ENCODE measurements around the gene BRSK2. TPM values are rescaled to one million over a fixed set of nuclear protein-coding genes. Genes with fewer than 3 reads are reported as not detected.

BRSK2 gene
- total and polyA plus RNA-seq, 5 donors, result 0.61 to 2.3 (median 2.1) TPM

DNA sequence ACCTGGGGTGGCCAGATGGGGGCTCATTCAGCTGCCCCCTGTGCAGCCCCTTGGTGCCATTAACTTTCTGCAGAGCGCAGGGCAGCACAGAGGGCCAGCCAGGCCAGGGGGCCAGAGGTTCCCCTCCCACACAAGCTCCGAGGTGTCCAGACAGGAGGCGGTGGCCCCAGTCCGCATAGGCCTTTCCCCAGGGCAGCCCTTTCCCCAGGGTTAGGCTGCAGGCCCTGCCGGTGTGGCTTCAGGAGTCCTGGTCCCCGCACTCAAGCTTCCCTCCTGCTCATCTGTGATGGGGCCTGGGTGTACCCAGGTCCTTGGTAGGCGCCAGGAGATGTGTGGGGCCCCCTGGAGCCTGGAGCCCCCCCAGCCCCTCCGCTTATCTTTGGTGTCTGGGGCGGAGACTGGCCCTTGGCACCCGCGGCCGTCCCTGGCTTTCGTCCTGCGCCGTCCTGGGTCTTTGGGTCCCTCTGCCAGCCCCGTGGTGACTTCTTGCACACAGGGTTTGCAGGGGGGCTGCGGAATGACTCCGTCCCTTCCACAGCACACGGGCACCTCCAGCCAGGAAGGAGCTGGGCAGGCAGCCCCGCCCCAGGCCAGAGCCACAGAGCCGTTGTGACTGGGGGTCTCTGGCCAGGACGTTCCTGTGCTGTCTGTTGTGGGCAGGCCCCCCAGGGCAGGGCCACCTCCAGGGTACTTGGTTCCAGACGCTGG, 8.9 kb downstream of the BRSK2 start:
- intact Hi-C loops (cut with DNase I), result no loop called here
- Histone ChIP-seq H3K27me3 (ENCODE audit: control insufficient read depth, insufficient read depth) (no peaks in the 10 kb centered on the region), H3K4me1 (ENCODE audit: control insufficient read depth, insufficient read depth, low read length) (no peaks in the 10 kb centered on the region), H3K4me3 (ENCODE audit: low read length) (no peak overlapping the region), H3K27ac (ENCODE audit: low read length) (no peak overlapping the region), H3K9me3 (ENCODE audit: control insufficient read depth, low read length) (no peaks in the 10 kb centered on the region)
- ATAC-seq, result no peak
- 70% methylated on average over 23 of the region's 23 CpGs for WGBS
- peak; percentile 5 to 45 (median 44) for DNase-seq

DNA sequence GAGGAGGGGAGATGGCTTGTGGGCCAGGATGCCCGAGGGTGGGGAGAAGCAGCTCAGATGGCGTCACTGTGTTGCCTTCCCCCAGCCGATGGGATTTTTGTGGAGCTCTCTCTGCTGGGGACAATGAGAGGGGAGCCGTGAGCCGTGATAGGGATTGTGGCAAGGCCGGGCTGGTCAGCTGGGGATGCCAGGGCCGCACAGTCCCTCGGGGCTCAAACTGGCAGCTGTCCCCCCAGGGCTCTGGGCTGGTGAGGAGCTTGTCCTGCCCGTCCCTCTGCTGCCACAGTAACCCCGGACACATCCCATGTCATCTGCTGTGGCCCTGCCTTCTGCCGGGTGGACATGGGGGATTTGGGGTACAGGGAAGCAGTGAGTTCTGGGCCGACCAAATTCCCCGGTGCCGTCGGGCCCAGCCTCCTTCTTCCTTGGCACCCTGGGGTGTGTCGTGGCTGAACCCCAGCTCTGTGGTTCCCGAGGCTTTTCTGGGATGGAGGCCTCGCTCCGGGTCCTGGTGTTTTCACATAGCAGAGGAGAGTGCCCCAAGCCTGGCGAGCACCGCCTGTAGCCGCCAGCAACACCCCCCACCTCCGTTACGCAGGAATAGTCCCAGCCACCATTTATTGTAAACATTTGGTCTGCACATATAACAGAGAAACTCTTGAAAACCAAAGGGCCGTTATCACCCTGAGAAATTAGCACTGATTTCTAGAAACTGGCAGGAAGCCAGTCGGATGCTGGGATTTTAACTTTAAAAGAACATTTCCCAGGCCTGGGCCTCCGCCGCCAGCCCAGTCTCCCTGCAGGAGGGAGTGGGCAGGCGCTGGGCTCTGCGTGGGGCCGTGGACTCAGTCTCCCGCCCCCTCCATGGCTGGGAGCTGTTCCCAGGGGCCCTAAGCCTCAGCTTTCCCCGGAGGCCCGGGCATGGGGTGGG, 9.9 kb downstream of the BRSK2 start:
- DNase-seq, result peak; percentile 13 to 46 (median 38)
- Histone ChIP-seq H3K4me1 (ENCODE audit: control insufficient read depth, insufficient read depth, low read length) (no peaks in the 10 kb centered on the region), H3K27me3 (ENCODE audit: control insufficient read depth, insufficient read depth) (no peaks in the 10 kb centered on the region), H3K9me3 (ENCODE audit: control insufficient read depth, low read length) (no peaks in the 10 kb centered on the region), H3K4me3 (ENCODE audit: low read length) (no peak overlapping the region), H3K27ac (ENCODE audit: low read length) (no peak overlapping the region)
- intact Hi-C loops (cut with DNase I), result no loop called here
- 60% methylated on average over 34 of the region's 34 CpGs for WGBS
- no peak for ATAC-seq

DNA sequence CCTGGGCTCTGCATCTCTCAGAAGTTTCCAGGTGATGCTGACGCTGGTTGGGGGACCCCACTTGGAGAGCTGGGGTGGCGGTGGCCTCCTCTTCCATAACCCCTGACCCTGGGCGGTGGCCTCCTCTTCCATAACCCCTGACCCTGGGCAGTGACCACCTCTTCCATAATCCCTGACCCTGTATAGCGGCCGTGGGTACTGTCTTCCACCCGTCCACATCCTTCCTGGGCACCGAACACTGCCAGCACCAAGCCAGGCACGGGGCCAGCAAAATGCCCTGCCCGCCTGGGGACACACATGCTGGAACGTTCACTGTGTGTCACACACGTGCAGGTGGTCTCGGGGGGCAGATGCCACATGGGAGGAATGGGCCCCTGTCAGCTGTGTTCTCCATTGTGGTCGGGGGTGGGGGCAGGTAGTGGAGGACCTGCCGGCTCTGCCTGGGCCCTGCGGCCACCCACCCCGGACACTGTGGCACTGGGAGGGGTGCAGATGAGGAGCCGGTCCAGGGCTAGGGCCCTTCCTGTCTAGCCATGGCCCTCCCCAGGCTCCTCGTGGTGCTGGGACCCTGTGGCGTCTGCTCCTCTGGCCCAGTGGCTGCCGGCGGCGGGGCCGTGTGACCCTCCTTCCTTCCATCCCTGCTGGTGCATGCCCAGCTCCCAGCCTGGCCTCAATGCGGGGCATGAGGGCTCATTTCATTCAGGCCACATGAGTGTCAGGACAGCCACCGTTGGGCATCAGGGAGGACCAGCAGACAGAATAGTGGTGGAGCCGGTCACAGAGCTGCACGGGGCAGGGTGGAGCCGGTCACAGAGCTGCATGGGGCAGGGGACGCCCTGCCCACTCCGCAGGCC, 10.8 kb downstream of the BRSK2 start:
- Histone ChIP-seq H3K4me3 (ENCODE audit: low read length) (no peak overlapping the region), H3K9me3 (ENCODE audit: control insufficient read depth, low read length) (no peaks in the 10 kb centered on the region), H3K27me3 (ENCODE audit: control insufficient read depth, insufficient read depth) (no peaks in the 10 kb centered on the region), H3K27ac (ENCODE audit: low read length) (no peak overlapping the region), H3K4me1 (ENCODE audit: control insufficient read depth, insufficient read depth, low read length) (no peaks in the 10 kb centered on the region)
- DNase-seq (peak; percentile 13 to 44 (median 42)), ATAC-seq (no peak)
- 79% methylated on average over 30 of the region's 30 CpGs for WGBS
- intact Hi-C loops (cut with DNase I), result no loop called here

DNA sequence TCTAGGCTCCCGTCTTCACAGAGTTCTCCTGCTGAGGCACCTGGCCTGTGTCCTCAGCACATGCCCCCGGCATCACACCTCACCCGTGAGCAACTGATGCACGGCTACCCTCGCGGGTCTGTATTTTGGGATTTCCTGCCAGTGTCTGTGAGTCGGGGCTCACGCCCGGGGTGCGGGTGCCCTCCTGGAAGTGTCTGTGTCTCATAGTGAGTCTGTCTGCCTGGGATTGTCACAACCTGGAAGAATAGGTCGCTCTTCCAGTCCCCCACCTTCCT, 11.4 kb downstream of the BRSK2 start:
- Histone ChIP-seq H3K4me1 (ENCODE audit: control insufficient read depth, insufficient read depth, low read length) (no peaks in the 10 kb centered on the region), H3K27ac (ENCODE audit: low read length) (no peak overlapping the region), H3K4me3 (ENCODE audit: low read length) (no peak overlapping the region), H3K27me3 (ENCODE audit: control insufficient read depth, insufficient read depth) (no peaks in the 10 kb centered on the region), H3K9me3 (ENCODE audit: control insufficient read depth, low read length) (no peaks in the 10 kb centered on the region)
- intact Hi-C loops (cut with DNase I), result no loop called here
- peak in 2 of 3 donors; percentile 42 to 44 for DNase-seq
- ATAC-seq, result no peak
- 82% methylated on average over 11 of the region's 11 CpGs for WGBS

DNA sequence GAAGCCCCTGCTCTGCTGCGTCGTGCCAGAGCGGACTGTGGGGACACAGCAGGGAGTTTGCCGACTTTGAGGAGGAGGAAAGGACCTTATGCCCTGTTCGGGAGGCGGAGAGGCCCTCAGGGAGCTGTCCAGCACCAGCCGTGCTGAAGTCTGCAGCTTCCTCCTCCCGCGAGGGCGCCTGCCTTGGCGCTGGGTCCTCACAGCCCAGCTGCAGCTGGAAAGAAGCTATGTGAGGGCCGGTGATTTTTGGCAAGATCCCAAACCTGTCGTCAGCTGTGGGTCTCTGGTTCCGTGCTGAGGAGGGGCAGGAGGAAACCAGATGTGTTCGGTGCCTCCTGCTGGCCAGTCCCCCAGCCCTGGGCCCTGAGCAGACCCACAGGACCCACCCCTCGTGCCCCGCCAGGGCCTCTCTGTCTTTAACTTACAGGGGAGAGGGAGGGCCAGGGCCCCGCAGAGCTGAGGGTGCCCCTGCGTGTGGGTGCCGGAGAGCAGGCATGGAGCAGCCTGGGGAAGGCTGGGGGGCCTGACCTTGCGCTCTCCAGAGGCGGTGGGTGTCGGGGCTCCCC, 12.0 kb downstream of the BRSK2 start:
- DNase-seq (peak; percentile 77 to 90 (median 89)), ATAC-seq (peak; percentile 42 to 59)
- H3K27ac ChIP-seq (ENCODE audit: low read length), result no peak overlapping the region
- intact Hi-C loops (cut with DNase I), result no loop called here
- no peaks in the 10 kb centered on the region for H3K4me1 ChIP-seq (ENCODE audit: control insufficient read depth, insufficient read depth, low read length)
- 23% methylated on average over 23 of the region's 23 CpGs for WGBS
- H3K27me3 ChIP-seq (ENCODE audit: control insufficient read depth, insufficient read depth), result no peaks in the 10 kb centered on the region
- H3K9me3 ChIP-seq (ENCODE audit: control insufficient read depth, low read length), result no peaks in the 10 kb centered on the region
- no peak overlapping the region for H3K4me3 ChIP-seq (ENCODE audit: low read length)

DNA sequence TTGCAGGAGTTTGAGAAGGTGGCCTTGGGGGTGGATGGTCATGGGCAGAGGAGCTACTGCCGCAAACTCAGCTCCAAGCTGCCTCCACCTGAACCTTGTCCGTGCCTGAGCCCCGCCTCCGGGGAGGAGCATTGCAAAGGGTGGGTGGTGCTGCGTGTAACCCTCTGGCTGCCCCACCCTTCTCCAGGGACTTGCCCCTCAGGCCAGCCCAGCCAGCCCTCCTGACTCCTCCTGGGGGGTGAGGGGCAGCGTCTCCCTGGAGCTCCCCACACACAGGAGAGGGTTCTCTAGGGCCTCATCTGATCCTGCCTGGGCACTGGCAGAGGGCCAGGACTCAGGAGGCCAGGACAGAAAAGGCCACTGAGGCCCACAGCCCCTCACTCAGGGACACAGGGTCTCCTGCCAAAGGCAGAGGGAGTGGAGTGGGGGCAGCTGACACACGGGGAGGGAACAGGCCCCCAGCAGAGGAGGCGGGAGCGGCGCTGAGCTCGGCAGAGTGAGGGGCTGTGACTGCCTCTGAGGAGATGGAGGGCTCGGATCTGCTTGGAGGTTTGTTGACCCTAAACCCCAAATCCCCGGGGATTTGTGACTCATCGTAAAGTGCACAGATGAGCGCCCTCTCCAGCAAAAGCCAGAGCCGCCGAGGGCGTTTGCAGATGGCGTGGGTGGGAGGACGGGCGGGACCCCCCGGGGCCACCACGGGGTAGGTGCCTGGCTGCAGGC, 12.8 kb downstream of the BRSK2 start:
- 69% methylated on average over 23 of the region's 23 CpGs for WGBS
- no peaks in the 10 kb centered on the region for H3K27me3 ChIP-seq (ENCODE audit: control insufficient read depth, insufficient read depth)
- no peak overlapping the region for H3K4me3 ChIP-seq (ENCODE audit: low read length)
- no peaks in the 10 kb centered on the region for H3K9me3 ChIP-seq (ENCODE audit: control insufficient read depth, low read length)
- peak in 2 of 3 donors; percentile 39 to 44 for DNase-seq
- H3K4me1 ChIP-seq (ENCODE audit: control insufficient read depth, insufficient read depth, low read length), result no peaks in the 10 kb centered on the region
- H3K27ac ChIP-seq (ENCODE audit: low read length), result no peak overlapping the region
- intact Hi-C loops (cut with DNase I), result no loop called here
- no peak for ATAC-seq

DNA sequence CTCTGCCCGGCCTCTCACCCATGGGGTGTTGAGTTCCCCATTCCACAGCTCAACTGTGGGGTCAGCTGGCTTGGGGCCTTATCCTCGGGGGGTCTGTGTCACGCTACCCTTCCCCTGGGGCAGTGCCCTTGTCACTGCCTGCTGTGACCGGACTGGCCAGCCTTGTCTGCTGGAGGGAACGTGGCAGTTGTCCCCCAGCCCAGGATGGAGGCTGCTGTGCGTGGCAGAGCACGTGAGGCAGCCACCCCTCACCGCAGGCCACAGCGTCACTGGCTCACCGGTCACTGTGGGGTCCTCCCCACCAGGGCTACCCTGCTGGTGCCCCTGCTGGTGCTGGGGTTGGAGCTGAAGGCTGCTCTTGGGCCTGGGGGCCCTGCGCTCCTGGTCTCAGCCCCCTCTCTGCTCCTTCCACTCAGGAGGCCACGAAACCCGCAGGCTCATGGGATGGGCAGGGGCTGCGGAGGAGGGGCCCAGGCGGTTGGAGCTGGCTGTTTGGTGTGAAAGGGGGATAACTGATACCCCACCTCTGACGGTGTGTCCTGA, 13.4 kb downstream of the BRSK2 start:
- peak in 2 of 3 donors; percentile 34 to 47 for DNase-seq
- no peak for ATAC-seq
- H3K27me3 ChIP-seq (ENCODE audit: control insufficient read depth, insufficient read depth), result no peaks in the 10 kb centered on the region
- H3K4me1 ChIP-seq (ENCODE audit: control insufficient read depth, insufficient read depth, low read length), result no peaks in the 10 kb centered on the region
- no peak overlapping the region for H3K27ac ChIP-seq (ENCODE audit: low read length)
- no peak overlapping the region for H3K4me3 ChIP-seq (ENCODE audit: low read length)
- 86% methylated on average over 16 of the region's 16 CpGs for WGBS
- intact Hi-C loops (cut with DNase I), result no loop called here
- no peaks in the 10 kb centered on the region for H3K9me3 ChIP-seq (ENCODE audit: control insufficient read depth, low read length)

DNA sequence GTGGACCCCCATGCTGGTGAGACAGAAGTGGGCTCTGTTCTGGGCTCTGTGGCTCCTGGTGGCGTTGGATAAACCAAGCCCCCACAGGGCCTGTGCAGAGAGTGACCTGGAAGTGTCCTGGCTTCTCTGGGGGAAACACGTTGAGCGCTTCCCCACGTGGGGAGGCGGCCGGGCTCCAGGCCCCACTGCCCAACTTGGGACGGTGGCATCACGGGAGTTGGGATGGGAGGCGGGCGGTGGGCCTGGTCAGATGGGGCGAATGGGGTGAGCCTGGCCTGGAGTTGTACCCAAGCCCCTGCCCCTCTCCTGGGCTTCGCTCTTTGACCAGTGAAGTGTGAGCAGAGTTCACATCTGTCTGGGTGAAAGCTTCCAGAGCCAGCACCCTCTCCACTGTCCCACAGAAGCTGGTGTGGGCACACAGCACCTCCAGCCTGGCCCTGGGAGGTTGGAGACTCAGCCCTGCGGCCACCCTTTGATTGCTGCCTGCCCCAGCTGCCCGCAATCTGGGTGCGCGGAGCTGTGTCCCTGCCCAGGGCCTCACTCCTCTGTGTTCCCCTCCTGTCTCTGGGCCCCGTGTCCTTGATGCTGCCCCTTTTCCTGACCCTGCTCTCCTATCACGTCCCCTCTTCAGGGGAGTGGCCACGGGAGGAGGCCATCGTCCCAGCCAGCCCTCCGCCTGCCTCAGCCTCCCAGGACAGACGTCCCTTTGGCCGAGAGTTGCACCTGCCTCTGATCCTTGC, 14.2 kb downstream of the BRSK2 start:
- intact Hi-C loops (cut with DNase I), result no loop called here
- Histone ChIP-seq H3K9me3 (ENCODE audit: control insufficient read depth, low read length) (no peaks in the 10 kb centered on the region), H3K4me3 (ENCODE audit: low read length) (no peak overlapping the region), H3K27me3 (ENCODE audit: control insufficient read depth, insufficient read depth) (no peaks in the 10 kb centered on the region), H3K4me1 (ENCODE audit: control insufficient read depth, insufficient read depth, low read length) (no peaks in the 10 kb centered on the region), H3K27ac (ENCODE audit: low read length) (no peak overlapping the region)
- peak in 2 of 3 donors; percentile 38 to 49 for DNase-seq
- WGBS, result 75% methylated on average over 23 of the region's 23 CpGs
- ATAC-seq, result no peak

DNA sequence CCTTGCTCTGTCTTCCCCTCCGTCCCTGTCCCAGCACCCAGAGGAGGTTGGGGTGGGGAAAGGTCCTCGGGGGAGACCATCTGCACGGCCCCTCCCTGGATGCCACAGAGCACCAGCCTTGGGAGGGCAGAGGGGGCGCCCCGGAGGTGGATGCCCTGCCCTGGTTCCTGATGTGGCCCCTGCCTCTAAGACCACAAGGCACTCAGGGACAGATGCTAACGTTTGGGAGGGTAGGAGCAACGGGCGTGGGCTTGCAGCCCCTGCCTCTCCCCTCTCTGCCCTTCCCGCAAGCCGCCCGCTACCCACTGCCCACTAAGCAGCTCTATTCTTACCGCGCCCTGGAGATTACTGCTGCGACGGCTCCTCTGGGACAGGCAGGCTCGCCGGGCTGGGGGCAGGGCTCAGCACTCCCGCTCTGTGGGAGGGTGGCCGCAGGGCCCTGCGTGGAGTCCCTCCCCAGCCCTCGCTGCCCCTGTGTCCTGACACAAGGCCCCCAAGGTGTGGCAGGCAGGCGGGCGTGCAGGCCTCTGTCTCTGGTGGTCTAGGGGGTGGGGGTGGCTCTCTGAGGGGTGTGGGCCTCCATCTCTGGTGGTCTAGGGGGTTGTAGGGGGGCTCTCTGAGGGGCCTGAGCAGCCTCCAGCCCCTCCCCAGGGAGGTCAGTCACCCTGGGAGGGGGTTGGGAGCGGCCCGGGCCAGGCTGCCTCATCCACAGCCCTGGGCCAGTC, 14.9 kb downstream of the BRSK2 start:
- H3K27ac ChIP-seq (ENCODE audit: low read length), result no peak overlapping the region
- DNase-seq (peak in 2 of 3 donors; percentile 24 to 50), ATAC-seq (no peak)
- no peaks in the 10 kb centered on the region for H3K27me3 ChIP-seq (ENCODE audit: control insufficient read depth, insufficient read depth)
- no peak overlapping the region for H3K4me3 ChIP-seq (ENCODE audit: low read length)
- no peaks in the 10 kb centered on the region for H3K4me1 ChIP-seq (ENCODE audit: control insufficient read depth, insufficient read depth, low read length)
- WGBS, result 64% methylated on average over 25 of the region's 25 CpGs
- intact Hi-C loops (cut with DNase I), result no loop called here
- no peaks in the 10 kb centered on the region for H3K9me3 ChIP-seq (ENCODE audit: control insufficient read depth, low read length)

Measured in right cardiac atrium (tissue), 5 donors.